MCF 10A (cell line): ENCODE results near the gene LMBRD2. TPM values are rescaled to one million over a fixed set of nuclear protein-coding genes. Genes with fewer than 3 reads are reported as not detected.
"Not testable (repeated sequence)": the region's sequence is repeated elsewhere in the genome, so short reads cannot be mapped to it uniquely, and the experiment has no call there.

Experiments
- Bru-seq: library from RNA; stranded (reverse); fragments of 400-500 nt; gene quantifications from one replicate; lab custom pipeline; 2021; lab: Mats Ljungman, UMichigan
- BruChase-seq, 2 experiments: library from RNA; stranded (reverse); fragments of 400-500 nt; gene quantifications; one replicate each; lab custom pipeline; 2021; lab: Mats Ljungman, UMichigan
- BruUV-seq: library from RNA; stranded (reverse); fragments of 400-500 nt; replicated peaks from 2 replicates; lab custom pipeline; 2021; lab: Mats Ljungman, UMichigan
- CTCF ChIA-PET: fragments of 300-600 bp; sonication (Branson Sonifier 250); formaldehyde crosslinking; extraction: SDS; loops from one replicate; lab custom pipeline; 2021; ENCODE audit warnings: antibody characterized with exemption, inconsistent platforms; lab: Yijun Ruan, JAX
- POLR2A ChIA-PET: fragments of 300-600, 350-650 bp; sonication (Branson Sonifier 250); formaldehyde crosslinking; extraction: SDS; loops from one replicate; lab custom pipeline; 2020; ENCODE audit warnings: antibody characterized with exemption, inconsistent platforms; lab: Yijun Ruan, JAX
- DNase-seq: peaks from one replicate; pipeline ENCODE4 v3.0.0-alpha.2; 2018; ENCODE audit not compliant: unreplicated experiment
- H3K27ac Mint-ChIP-seq: one replicate; pipeline ENCODE4 v1.8.0; 2022; ENCODE audit warnings: mild to moderate bottlenecking, low read depth, mixed read lengths; ENCODE audit not compliant: unreplicated experiment
- H3K27me3 Mint-ChIP-seq: one replicate; pipeline ENCODE4 v1.8.0; 2022; ENCODE audit warnings: mixed read lengths; ENCODE audit not compliant: insufficient read depth, unreplicated experiment
- H3K36me3 Mint-ChIP-seq: one replicate; pipeline ENCODE4 v1.8.0; 2022; ENCODE audit warnings: mild to moderate bottlenecking, moderate library complexity, mixed read lengths; ENCODE audit not compliant: insufficient read depth, unreplicated experiment
- H3K4me1 Mint-ChIP-seq: one replicate; pipeline ENCODE4 v1.8.0; 2022; ENCODE audit warnings: mixed read lengths; ENCODE audit not compliant: insufficient read depth, unreplicated experiment
- H3K4me3 Mint-ChIP-seq: one replicate; pipeline ENCODE4 v1.8.0; 2022; ENCODE audit warnings: mild to moderate bottlenecking, moderate library complexity, mixed read lengths; ENCODE audit not compliant: unreplicated experiment
- H3K9me3 Mint-ChIP-seq: one replicate; pipeline ENCODE4 v1.8.0; 2022; ENCODE audit warnings: mixed read lengths; ENCODE audit not compliant: unreplicated experiment
- intact Hi-C: fragments of 100-400 bp; cut with micrococcal nuclease; formaldehyde crosslinking; loops from 2 replicates; pipeline ENCODE4 v1.14.1; 2022
- long read RNA-seq: library from polyadenylated mRNA; stranded (forward); transcript quantifications from one replicate; pipeline ENCODE4 v2.0.0, GENCODE V29; 2022
- total RNA-seq: library from RNA; stranded (reverse); gene quantifications from 2 replicates; pipeline ENCODE4 v1.2.3, GENCODE V29; 2022
- TF ChIP-seq, protein P1 (sequence below): fragments of 200-600 bp; IDR thresholded peaks from one replicate; pipeline ENCODE4 v1.8.0; 2022; ENCODE audit warnings: antibody characterized with exemption, mild to moderate bottlenecking; ENCODE audit not compliant: unreplicated experiment

LMBRD2 gene
- total RNA-seq (7.9 and 9.6 TPM in 2 replicates), Bru-seq, nascent RNA (percentile 62 among the genes with signal in this experiment), BruChase-seq, experiment 1, labeled RNA remaining after a 6-hour chase (percentile 81 among the genes with signal in this experiment), BruChase-seq, experiment 2, labeled RNA remaining after a 2-hour chase (percentile 70 among the genes with signal in this experiment)
- long read RNA-seq, full-length matches to known transcripts = 23 of 26 reads
- long read RNA-seq, partial matches to known transcripts = 0 of 26 reads
- long read RNA-seq, other reads (novel, unspliced or antisense) = 3 of 26 reads

DNA sequence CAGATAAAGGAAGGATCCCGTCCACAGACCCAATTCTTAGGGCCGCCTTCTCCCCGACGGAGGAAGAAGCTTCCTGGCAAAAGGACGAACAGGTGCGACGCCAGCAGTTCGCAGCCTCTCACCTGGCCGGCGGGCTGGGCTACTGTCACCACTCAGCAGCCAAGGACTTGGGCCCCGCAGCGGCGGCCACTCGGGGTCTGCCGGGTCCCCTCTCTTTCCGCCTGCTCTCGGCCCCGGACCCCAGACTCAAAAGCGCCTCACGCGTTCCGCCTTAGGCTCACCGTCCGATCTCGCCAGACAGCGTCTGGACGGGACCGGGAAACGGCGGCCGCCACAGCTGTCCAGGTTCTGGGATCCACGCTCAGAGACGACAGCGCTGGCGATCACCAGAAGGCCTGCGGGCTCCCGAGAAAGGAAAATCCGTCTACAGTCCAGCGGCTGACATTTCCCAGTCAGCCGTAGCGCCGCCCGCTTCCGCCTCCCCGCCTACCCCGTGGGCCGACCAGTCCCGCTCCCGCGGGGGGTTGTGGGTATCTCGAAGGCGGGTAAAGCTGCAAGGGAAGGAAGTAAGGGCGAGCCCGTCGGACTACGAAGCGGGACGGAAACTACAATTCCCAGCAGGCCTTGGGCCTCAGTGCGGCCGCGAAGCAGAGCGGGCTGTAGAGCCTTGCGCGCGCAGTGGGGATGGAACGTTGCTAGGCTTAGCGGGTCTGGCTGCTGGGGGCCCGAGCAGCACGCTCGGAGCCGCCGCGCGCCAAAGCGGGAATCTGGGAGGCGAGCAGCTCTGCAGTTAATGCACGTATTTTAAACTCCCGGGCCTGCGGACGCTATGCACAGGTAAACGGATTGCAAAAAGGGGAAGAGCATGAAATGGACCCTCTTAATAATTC lies at the start of gene LMBRD2, which contains the start of gene SKP2:
Gene LMBRD2 (minus strand): TSS at position 454 of the 890 bp plus-strand sequence. CDS start 8,538 bp downstream, outside the sequence.
Gene SKP2 (plus strand): TSS at position 678 of the 890 bp plus-strand sequence. CDS start 152 bp downstream, at position 830.
- no peaks in the 10 kb centered on the region for H3K9me3 Mint-ChIP-seq
- ChIA-PET CTCF (interaction anchor here (0.6 to 1.8 kb wide), 6 partner anchors 73 to 556 kb away, joined by 3 to 6 read pairs (median 3); partner anchors contain the start of gene NADK2), POLR2A (interaction anchor here (0.6 to 3.3 kb wide), 22 partner anchors 9 to 1543 kb away, joined by 3 to 19 read pairs (median 4); partner anchors contain the start of genes NADK2 and RAD1)
- TSS peak; percentile 44 for BruUV-seq
- H3K36me3 Mint-ChIP-seq = peaks cover 26% of the 10 kb centered on the region
- intact Hi-C loops = loop anchor here (10.0 kb wide), 1 partner anchor 77 kb away; no protein-coding TSS in a partner anchor
- no peaks in the 10 kb centered on the region for H3K27me3 Mint-ChIP-seq
- TF ChIP-seq, protein P1, sequence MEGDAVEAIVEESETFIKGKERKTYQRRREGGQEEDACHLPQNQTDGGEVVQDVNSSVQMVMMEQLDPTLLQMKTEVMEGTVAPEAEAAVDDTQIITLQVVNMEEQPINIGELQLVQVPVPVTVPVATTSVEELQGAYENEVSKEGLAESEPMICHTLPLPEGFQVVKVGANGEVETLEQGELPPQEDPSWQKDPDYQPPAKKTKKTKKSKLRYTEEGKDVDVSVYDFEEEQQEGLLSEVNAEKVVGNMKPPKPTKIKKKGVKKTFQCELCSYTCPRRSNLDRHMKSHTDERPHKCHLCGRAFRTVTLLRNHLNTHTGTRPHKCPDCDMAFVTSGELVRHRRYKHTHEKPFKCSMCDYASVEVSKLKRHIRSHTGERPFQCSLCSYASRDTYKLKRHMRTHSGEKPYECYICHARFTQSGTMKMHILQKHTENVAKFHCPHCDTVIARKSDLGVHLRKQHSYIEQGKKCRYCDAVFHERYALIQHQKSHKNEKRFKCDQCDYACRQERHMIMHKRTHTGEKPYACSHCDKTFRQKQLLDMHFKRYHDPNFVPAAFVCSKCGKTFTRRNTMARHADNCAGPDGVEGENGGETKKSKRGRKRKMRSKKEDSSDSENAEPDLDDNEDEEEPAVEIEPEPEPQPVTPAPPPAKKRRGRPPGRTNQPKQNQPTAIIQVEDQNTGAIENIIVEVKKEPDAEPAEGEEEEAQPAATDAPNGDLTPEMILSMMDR = no peak
- H3K4me3 Mint-ChIP-seq = peak within 1 kb of the TSS; percentile 92
- peaks cover 39% of the 10 kb centered on the region for H3K4me1 Mint-ChIP-seq
- DNase-seq = peak; percentile 98
- H3K27ac Mint-ChIP-seq = peak within 1 kb of the TSS; percentile 91

DNA sequence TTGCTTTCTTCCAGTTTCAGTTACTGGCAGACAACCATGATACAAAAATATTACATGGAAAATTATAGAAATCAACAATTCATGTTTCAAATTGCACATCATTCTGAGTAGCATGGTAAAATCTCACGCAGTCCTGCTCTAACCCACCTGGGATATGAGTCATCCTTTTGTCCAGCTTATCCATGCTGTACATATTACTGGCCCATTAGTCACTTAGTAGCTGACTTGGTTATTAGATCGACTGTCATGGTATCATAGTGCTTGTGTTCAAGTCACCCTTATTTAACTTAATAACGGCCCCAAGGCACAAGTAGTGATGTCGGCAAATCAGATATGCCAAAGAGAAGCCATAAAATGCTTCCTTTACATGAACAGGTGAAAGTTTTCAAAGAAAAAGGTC lies 48.8 kb upstream of the LMBRD2 start:
- no peak overlapping the region for H3K27ac Mint-ChIP-seq
- intact Hi-C loops = no loop called here
- H3K4me1 Mint-ChIP-seq = peaks cover 6% of the 10 kb centered on the region
- no peak overlapping the region for H3K4me3 Mint-ChIP-seq
- H3K36me3 Mint-ChIP-seq = peaks cover 38% of the 10 kb centered on the region
- H3K9me3 Mint-ChIP-seq = no peaks in the 10 kb centered on the region
- no TSS peak for BruUV-seq
- ChIA-PET POLR2A (no interaction called here), CTCF (interaction anchor here (1.0 to 1.6 kb wide), 3 partner anchors 19 to 65 kb away, joined by 3 to 4 read pairs (median 4); no protein-coding TSS in a partner anchor)
- peak; percentile 66 for DNase-seq
- TF ChIP-seq, protein P1 = no peak
- H3K27me3 Mint-ChIP-seq = no peaks in the 10 kb centered on the region

DNA sequence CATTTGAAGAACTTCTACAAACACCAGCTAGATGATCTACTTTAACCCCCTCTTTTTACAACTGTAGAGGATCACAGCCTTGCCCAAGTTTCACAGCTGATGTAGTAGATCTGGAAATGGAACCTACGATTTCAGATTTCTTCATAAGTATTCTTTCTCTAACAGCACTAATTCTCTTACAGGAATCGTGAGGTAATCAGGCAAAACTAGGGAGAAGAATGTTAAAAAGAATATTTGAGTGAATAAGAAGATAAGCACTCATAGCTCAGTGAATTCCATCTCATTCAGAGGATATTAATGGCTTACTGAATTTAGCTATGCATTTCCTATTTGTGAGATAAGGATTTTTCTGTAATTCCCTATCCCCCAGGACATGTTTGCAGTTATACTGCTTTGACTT lies 47.9 kb upstream of the LMBRD2 start:
- ChIA-PET CTCF (interaction anchor here (0.5 to 2.3 kb wide), 4 partner anchors 20 to 42 kb away, joined by 3 to 15 read pairs (median 4); partner anchors contain the start of gene NADK2), POLR2A (no interaction called here)
- TF ChIP-seq, protein P1 = no peak
- Mint-ChIP-seq H3K4me3 (no peak overlapping the region), H3K4me1 (peaks cover 6% of the 10 kb centered on the region), H3K27ac (no peak overlapping the region), H3K9me3 (no peaks in the 10 kb centered on the region), H3K27me3 (no peaks in the 10 kb centered on the region), H3K36me3 (peaks cover 45% of the 10 kb centered on the region)
- BruUV-seq = no TSS peak
- DNase-seq = no peak
- intact Hi-C loops = no loop called here

DNA sequence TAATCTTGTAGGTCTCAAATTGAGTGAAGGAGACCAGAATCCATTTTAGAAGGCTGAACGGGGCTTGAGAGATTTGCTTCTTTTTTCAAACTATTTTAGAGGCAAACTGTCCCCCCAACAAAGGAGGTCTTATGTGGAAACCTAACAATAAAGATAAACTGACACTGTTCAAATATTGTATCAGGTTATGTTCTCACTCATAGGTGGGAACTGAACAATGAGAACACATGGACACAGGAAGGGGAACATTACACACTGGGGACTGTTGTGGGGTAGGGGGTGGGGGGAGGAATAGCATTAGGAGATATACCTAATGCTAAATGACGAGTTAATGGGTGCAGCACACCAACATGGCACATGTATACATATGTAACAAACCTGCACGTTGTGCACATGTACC lies 47.1 kb upstream of the LMBRD2 start:
- intact Hi-C loops, H3K4me3 Mint-ChIP-seq, H3K27ac Mint-ChIP-seq, BruUV-seq, H3K4me1 Mint-ChIP-seq, H3K27me3 Mint-ChIP-seq, H3K9me3 Mint-ChIP-seq, DNase-seq, POLR2A ChIA-PET: not testable (repeated sequence)
- peaks cover 47% of the 10 kb centered on the region for H3K36me3 Mint-ChIP-seq
- CTCF ChIA-PET = interaction anchor here (0.6 to 2.3 kb wide), 3 partner anchors 21 to 113 kb away, joined by 4 to 15 read pairs (median 5); partner anchors contain the start of gene NADK2
